Activated T-cell treated with anti-CD3 and anti-CD28 coated beads, Interleukin-2, amount 50 U/mL, for 72 hours (primary cell): Measurements from ENCODE around the gene FOXRED2. TPM values are rescaled to one million over a fixed set of nuclear protein-coding genes. Genes with fewer than 3 reads are reported as not detected.

Source experiments
- ATAC-seq, 2 donors: fragments of 150-1000 bp; cut with Tn5 transposase; replicated peaks in 1 of 2; 2 replicates each; pipeline ENCODE4 v1.10.0; 2021; ENCODE audit warnings: moderate library complexity in 2 of 2, mild to moderate bottlenecking in 1 of 2
- DNase-seq, 2 donors: peaks; one replicate each; pipeline ENCODE4 v3.0.0; 2021 to 2022; ENCODE audit warnings: mixed read lengths in 1 of 2
- H3K27ac Mint-ChIP-seq: one replicate; pipeline ENCODE4 v1.8.0; 2022; ENCODE audit warnings: mild to moderate bottlenecking, moderate library complexity, mixed read lengths
- H3K27me3 Mint-ChIP-seq: one replicate; pipeline ENCODE4 v1.8.0; 2022; ENCODE audit warnings: low read depth, mixed read lengths
- H3K36me3 Mint-ChIP-seq, 2 donors: one replicate each; pipeline ENCODE4 v1.8.0; 2022; ENCODE audit warnings: mixed read lengths in 2 of 2, mild to moderate bottlenecking in 1 of 2; ENCODE audit not compliant: insufficient read depth in 2 of 2
- H3K4me1 Mint-ChIP-seq: one replicate; pipeline ENCODE4 v1.8.0; 2022; ENCODE audit warnings: low read depth, mixed read lengths
- H3K4me3 Mint-ChIP-seq, 2 donors: one replicate each; pipeline ENCODE4 v1.8.0; 2022; ENCODE audit warnings: mild to moderate bottlenecking in 2 of 2, mixed read lengths in 2 of 2, moderate library complexity in 2 of 2
- H3K9me3 Mint-ChIP-seq, 2 donors: one replicate each; pipeline ENCODE4 v1.8.0; 2022; ENCODE audit warnings: mixed read lengths in 2 of 2
- total RNA-seq, 2 donors: library from RNA; stranded (reverse); gene quantifications; one replicate each; pipeline ENCODE4 v1.2.3, GENCODE V29; 2022

Gene FOXRED2
- 10 to 100 TPM; 12.6 to 19.3 TPM for total RNA-seq

- Mint-ChIP-seq H3K4me3 (peak within 1 kb of the TSS; percentile 83 to 89), H3K36me3 (peaks cover 5 to 7% of the 10 kb centered on the region in 2 donors), H3K9me3 (peaks cover 0 to 2% of the 10 kb centered on the region in 2 donors), H3K27ac (peak within 1 kb of the TSS; percentile 64), H3K27me3 (no peaks in the 10 kb centered on the region), H3K4me1 (peaks cover 20% of the 10 kb centered on the region)
- peak; percentile 91 to 94 for DNase-seq
- ATAC-seq, result peak; percentile 95 to 96
Observed at GRCh38 chr22:36506637-36507517, at the start of gene FOXRED2. FOXRED2 (minus strand) TSS chr22:36507040; CDS start chr22:36506422, 618 bp downstream.

- Mint-ChIP-seq H3K27me3 (peaks cover 9% of the 10 kb centered on the region), H3K9me3 (no peaks in the 10 kb centered on the region), H3K36me3 (no peaks in the 10 kb centered on the region), H3K4me1 (no peaks in the 10 kb centered on the region), H3K4me3 (no peak overlapping the region), H3K27ac (no peak overlapping the region)
- ATAC-seq, result no peak
- no peak for DNase-seq
Observed at GRCh38 chr22:36554098-36554497, 47.3 kb upstream of the FOXRED2 start.

- Mint-ChIP-seq H3K27me3 (peaks cover 16% of the 10 kb centered on the region), H3K4me3 (no peak overlapping the region), H3K9me3 (no peaks in the 10 kb centered on the region), H3K27ac (no peak overlapping the region), H3K4me1 (no peaks in the 10 kb centered on the region), H3K36me3 (no peaks in the 10 kb centered on the region)
- ATAC-seq (no peak), DNase-seq (no peak)
Observed at GRCh38 chr22:36552289-36552688, 45.4 kb upstream of the FOXRED2 start.

- H3K36me3 Mint-ChIP-seq, result no peaks in the 10 kb centered on the region
- peaks cover 30% of the 10 kb centered on the region for H3K27me3 Mint-ChIP-seq
- no peak overlapping the region for H3K27ac Mint-ChIP-seq
- no peak overlapping the region for H3K4me3 Mint-ChIP-seq
- H3K9me3 Mint-ChIP-seq, result no peaks in the 10 kb centered on the region
- peaks cover 14% of the 10 kb centered on the region for H3K4me1 Mint-ChIP-seq
- ATAC-seq (no peak), DNase-seq (no peak)
Observed at GRCh38 chr22:36550701-36551495, 44.1 kb upstream of the FOXRED2 start.

GRCh38 chr22:36549033-36549432 is 42.2 kb upstream of the FOXRED2 start:
- no peaks in the 10 kb centered on the region for H3K9me3 Mint-ChIP-seq
- H3K4me1 Mint-ChIP-seq, result peaks cover 14% of the 10 kb centered on the region
- H3K27me3 Mint-ChIP-seq, result peaks cover 37% of the 10 kb centered on the region
- no peak overlapping the region for H3K27ac Mint-ChIP-seq
- DNase-seq (no peak), ATAC-seq (no peak)
- H3K4me3 Mint-ChIP-seq, result no peak overlapping the region
- H3K36me3 Mint-ChIP-seq, result no peaks in the 10 kb centered on the region

GRCh38 chr22:36548606-36549005 is 41.8 kb upstream of the FOXRED2 start:
- Mint-ChIP-seq H3K27ac (no peak overlapping the region), H3K27me3 (peaks cover 37% of the 10 kb centered on the region), H3K4me3 (no peak overlapping the region), H3K36me3 (no peaks in the 10 kb centered on the region), H3K4me1 (peaks cover 14% of the 10 kb centered on the region), H3K9me3 (no peaks in the 10 kb centered on the region)
- ATAC-seq (no peak), DNase-seq (no peak)

- peaks cover 23% of the 10 kb centered on the region for H3K4me1 Mint-ChIP-seq
- no peaks in the 10 kb centered on the region for H3K36me3 Mint-ChIP-seq
- DNase-seq (peak in 1 of 2 donors; percentile 10), ATAC-seq (peak in 1 of 2 donors; percentile 47)
- peaks cover 37% of the 10 kb centered on the region for H3K27me3 Mint-ChIP-seq
- no peak overlapping the region for H3K4me3 Mint-ChIP-seq
- H3K9me3 Mint-ChIP-seq, result no peaks in the 10 kb centered on the region
- no peak overlapping the region for H3K27ac Mint-ChIP-seq
Observed at GRCh38 chr22:36546932-36547331, 40.1 kb upstream of the FOXRED2 start.

- ATAC-seq, result peak; percentile 41 to 59
- Mint-ChIP-seq H3K4me3 (peak overlapping the region in 1 of 2 donors; percentile 57), H3K27ac (no peak overlapping the region)
Observed at GRCh38 chr22:36546092-36546804, 39.4 kb upstream of the FOXRED2 start.

GRCh38 chr22:36544107-36544620 is 37.3 kb upstream of the FOXRED2 start:
- H3K27me3 Mint-ChIP-seq, result peaks cover 28% of the 10 kb centered on the region
- ATAC-seq (no peak), DNase-seq (no peak)
- H3K36me3 Mint-ChIP-seq, result no peaks in the 10 kb centered on the region
- H3K4me1 Mint-ChIP-seq, result peaks cover 27% of the 10 kb centered on the region
- H3K4me3 Mint-ChIP-seq, result no peak overlapping the region
- no peaks in the 10 kb centered on the region for H3K9me3 Mint-ChIP-seq
- H3K27ac Mint-ChIP-seq, result no peak overlapping the region

More at GRCh38 chr22:36546092-36546804, 39.4 kb upstream of the FOXRED2 start:
- Mint-ChIP-seq H3K27me3 (peaks cover 34% of the 10 kb centered on the region), H3K36me3 (no peaks in the 10 kb centered on the region), H3K4me1 (peaks cover 27% of the 10 kb centered on the region), H3K9me3 (no peaks in the 10 kb centered on the region)
- peak; percentile 50 to 55 for DNase-seq

GRCh38 chr22:36541831-36542411 is 35.1 kb upstream of the FOXRED2 start:
- DNase-seq, result peak; percentile 68 to 74
- peak; percentile 97 to 99 for ATAC-seq
- Mint-ChIP-seq H3K27ac (peak overlapping the region; percentile 70), H3K4me3 (peak overlapping the region; percentile 31 to 60), H3K36me3 (no peaks in the 10 kb centered on the region), H3K4me1 (peaks cover 23% of the 10 kb centered on the region), H3K9me3 (no peaks in the 10 kb centered on the region), H3K27me3 (peaks cover 17% of the 10 kb centered on the region)

GRCh38 chr22:36540867-36541642 is 34.2 kb upstream of the FOXRED2 start:
- Mint-ChIP-seq H3K9me3 (no peaks in the 10 kb centered on the region), H3K4me3 (no peak overlapping the region), H3K27ac (peak overlapping the region; percentile 24), H3K36me3 (no peaks in the 10 kb centered on the region), H3K27me3 (peaks cover 8% of the 10 kb centered on the region), H3K4me1 (peaks cover 14% of the 10 kb centered on the region)
- DNase-seq, result no peak
- ATAC-seq, result no peak

- Mint-ChIP-seq H3K27me3 (no peaks in the 10 kb centered on the region), H3K4me3 (no peak overlapping the region), H3K9me3 (no peaks in the 10 kb centered on the region), H3K36me3 (peaks cover 0 to 1% of the 10 kb centered on the region in 2 donors), H3K4me1 (peaks cover 12% of the 10 kb centered on the region), H3K27ac (no peak overlapping the region)
- DNase-seq, result no peak
- no peak for ATAC-seq
Observed at GRCh38 chr22:36538529-36538928, 31.7 kb upstream of the FOXRED2 start.
